GM19023 (cell line): ENCODE results near the gene ABHD1.
A peak's percentile ranks its signal among the peaks of the same experiment; 100 is the strongest.

Experiments used
- ATAC-seq: cut with Tn5 transposase; IDR thresholded peaks from one replicate; pipeline ENCODE4 v1.9.1; 2021; ENCODE audit warnings: mild to moderate bottlenecking, moderate library complexity; ENCODE audit not compliant: unreplicated experiment

The ABHD1 gene

DNA sequence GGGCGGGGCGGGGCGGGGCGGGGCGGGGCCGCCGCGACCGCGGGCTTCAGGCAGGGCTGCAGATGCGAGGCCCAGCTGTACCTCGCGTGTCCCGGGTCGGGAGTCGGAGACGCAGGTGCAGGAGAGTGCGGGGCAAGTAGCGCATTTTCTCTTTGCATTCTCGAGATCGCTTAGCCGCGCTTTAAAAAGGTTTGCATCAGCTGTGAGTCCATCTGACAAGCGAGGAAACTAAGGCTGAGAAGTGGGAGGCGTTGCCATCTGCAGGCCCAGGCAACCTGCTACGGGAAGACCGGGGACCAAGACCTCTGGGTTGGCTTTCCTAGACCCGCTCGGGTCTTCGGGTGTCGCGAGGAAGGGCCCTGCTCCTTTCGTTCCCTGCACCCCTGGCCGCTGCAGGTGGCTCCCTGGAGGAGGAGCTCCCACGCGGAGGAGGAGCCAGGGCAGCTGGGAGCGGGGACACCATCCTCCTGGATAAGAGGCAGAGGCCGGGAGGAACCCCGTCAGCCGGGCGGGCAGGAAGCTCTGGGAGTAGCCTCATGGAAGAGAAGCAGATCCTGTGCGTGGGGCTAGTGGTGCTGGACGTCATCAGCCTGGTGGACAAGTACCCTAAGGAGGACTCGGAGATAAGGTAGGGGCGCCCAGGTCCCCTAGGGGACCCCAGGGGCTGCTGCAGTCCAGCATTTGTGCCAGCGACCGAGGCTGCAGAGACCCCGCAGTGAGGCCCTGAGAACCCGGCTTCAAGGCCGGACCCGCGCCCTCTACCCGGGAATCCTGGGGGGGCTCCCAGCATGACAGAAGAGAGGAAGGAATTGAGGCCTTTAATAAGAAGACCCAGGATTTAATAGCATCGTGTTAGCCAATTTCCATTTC, 36.7 kb upstream of the ABHD1 start, which contains the start of gene KHK:
KHK (plus strand) TSS at position 49 of the 870 bp plus-strand sequence; CDS start at position 537, 488 bp downstream.
- ATAC-seq, result peak; percentile 12

GRCh38 chr2:27087823-27088410, 35.7 kb upstream of the ABHD1 start:
- ATAC-seq, result no peak

DNA sequence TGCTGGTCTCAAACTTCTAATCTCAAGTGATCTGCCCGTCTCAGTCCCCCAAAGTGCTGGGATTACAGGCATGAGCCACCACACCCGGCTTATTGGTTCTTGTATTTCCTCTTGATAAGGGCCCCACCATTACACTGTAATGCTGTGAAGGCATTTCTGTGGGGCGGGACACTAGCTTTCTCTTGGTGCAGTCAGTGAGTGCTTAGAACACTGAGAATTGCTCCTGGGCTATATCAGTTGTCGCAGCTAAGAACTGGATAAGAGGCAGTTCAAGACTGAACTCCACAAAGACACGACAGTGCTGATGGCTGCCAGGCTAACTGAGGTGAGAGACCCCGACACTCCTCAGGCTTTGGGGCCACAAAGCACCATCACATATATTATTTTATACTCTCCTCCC, 35.0 kb upstream of the ABHD1 start:
- no peak for ATAC-seq

DNA sequence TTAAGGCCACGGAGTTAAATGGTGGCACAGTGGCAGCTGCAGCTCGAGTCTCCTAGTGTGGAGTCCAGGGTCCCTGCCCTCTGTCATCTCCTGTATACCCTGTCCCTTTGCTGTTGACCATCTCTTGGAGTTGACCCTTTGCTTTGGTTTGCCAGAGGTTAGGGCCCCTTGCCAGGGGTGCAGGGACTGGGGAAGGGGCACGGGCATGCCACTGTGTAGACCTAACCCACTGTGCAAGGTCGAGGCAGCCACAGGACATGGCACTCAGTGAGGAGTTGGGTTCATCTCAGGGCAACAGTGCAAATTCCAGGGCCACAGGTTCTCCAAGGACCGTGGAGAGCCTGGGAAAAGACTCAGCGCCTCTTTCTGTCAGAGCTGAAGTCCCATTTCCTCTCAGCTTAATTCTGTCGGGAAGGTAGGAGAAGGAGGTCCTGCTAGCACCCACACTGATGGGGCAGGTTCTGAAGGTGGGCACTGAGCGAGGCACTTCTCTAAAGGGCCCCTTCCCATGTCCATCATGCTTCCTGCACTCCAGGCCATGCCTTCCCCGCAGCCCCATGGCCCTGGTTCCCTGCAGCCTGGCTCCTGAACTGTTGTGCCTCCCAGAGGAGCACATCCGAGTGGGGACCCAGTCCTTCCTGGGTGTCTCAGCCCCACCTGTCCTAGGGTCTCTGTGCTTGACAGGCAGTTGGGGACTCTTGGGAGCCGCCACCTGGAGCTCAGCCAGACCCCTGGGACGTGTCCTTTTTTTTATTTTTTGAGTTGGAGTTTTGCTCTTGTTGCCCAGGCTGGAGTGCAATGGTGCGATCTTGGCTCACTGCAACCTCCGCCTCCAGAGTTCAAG, 34.3 kb upstream of the ABHD1 start:
- ATAC-seq, result no peak

- ATAC-seq, result no peak
Observed at GRCh38 chr2:27091746-27092695, 31.6 kb upstream of the ABHD1 start.

DNA sequence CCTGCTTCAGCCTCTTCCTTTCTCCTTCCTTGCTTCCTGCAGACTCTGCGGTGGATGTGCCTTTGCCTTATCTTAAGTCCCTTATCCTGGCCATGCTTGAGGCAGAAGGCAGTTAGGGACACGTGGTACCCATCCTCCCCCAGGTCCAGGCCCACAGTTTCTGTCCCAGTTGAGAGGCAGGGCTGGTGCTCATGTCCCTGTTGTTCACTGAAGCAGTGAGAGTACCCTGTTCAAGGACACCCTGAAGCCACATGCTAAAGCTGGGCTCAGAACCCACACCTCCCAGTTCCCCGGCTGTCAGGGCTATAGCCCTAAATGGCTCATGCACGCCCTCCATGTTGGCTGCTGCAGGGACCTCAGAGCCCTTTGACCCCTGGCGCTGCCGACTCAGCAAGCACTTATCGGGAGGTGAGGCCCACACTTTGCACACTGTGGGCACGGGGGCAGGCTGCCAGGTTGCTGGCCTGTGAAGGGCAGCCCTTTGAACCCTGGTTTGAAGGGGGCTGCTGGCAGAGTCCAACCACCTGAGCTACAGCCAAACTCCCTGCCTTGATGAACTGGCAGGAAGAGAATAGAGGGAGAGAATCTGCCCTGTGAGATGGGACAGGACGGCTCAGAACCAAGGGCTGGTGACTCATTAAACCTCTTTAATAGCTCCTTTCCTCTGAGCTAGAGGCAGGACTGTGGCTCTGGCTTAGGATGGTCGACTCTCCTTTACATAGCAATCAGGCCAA, 30.8 kb upstream of the ABHD1 start:
- ATAC-seq, result no peak

GRCh38 chr2:27093430-27094352, 29.9 kb upstream of the ABHD1 start:
- ATAC-seq, result no peak

DNA sequence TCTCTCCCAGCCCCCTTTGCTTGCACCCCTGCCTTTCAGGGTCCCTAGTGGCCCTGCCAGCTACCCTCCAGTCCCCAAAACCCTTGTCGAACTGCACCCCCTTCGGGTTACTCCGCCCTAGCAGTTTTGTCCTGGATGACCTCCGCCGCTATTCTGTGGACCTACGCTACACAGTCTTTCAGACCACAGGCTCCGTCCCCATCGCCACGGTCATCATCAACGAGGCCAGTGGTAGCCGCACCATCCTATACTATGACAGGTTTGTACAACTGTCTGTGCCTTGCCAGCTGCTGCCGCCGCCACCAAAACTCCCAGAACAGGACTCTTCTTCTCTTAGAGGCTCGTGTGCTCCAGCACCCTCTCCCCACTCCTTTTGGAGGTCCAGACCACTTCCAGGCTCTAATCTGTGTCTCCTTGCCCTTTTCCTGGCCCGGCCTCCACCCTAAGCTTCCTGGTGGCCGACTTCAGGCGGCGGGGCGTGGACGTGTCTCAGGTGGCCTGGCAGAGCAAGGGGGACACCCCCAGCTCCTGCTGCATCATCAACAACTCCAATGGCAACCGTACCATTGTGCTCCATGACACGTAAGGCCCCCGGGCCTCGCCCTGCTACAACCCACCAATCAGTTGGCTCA, 29.1 kb upstream of the ABHD1 start:
- no peak for ATAC-seq

DNA sequence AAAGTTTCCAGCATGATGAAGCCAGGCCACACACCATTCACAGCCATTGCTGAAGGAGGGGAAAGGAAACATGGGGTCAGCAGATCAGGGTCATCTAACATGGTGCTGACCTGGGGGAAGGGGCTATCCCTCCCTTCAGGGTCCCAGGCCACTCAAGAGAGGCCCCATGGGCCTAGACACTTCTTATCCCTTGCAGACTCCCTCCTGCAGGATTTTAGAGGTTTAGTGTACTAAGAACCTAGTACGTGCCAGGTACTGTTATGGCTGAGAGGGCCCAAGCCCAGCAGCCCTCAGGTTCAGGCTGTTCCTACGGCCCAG, 28.2 kb upstream of the ABHD1 start:
- no peak for ATAC-seq

DNA sequence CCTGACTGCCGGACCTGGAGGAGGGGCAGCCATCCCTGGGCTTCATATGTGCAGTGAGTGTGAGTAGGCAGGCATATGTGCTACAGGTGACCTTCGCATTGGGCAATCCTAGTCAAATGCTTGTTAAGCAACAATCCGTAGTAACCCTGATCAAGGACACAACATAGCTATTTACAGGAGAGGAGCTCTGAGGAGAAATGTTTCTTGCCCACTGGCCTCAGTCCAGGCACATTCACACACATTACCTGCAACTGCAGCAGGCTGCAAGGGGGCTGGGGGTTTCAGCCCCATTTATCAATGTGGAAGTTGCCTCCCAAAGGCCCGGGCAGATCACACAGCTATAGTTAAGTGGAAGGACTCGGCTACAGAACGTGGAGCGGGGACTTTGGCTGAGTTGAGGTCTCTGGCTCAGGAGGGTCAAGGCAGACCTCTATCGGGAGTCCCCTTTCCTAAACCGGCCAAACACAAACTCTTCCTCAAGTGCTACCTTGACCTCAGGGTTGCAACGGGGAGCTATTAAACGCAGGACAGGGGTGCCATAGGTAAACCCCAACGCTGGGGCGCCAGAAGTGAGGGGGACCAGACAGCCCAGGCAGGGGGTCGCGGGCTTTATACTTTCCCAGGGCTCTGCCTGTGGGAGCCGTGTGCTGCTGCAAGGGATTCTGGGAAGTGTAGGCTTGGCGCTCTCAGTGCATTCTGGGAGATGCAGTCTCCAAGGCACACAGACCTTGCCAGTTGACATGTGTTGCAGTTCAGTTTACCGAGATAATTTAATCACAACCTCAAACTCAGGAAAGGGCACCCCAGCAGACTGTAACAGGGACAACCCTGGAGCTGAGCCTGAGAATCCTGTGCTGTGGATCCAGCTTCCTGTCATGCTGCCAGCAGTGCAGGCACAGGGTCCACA, 27.6 kb upstream of the ABHD1 start:
- ATAC-seq, result peak; percentile 58

DNA sequence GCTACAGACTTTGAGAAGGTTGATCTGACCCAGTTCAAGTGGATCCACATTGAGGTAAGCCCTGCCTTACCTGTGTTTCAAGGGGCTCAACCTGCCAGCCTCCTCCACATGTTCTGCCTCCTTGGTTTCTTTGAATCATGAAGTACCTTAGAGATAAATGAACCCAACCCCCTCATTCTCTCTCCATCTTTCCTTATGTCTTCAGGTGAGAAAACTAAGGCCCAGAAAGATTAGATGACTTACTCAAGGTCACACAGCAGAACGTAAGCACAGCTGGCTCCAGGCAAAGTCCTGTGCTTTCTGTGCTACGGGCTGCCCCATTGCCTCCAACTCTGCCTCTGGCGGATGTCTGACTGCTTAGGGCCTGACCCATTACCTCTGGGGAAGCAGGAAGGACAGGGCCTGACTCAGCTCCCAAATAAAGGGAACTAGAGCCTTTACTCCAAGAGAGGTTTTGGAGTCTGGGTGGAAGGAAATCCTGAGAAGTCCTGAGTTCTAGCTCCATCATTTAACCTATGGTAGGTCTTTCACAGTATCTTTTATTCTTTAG, 26.8 kb upstream of the ABHD1 start:
- no peak for ATAC-seq

DNA sequence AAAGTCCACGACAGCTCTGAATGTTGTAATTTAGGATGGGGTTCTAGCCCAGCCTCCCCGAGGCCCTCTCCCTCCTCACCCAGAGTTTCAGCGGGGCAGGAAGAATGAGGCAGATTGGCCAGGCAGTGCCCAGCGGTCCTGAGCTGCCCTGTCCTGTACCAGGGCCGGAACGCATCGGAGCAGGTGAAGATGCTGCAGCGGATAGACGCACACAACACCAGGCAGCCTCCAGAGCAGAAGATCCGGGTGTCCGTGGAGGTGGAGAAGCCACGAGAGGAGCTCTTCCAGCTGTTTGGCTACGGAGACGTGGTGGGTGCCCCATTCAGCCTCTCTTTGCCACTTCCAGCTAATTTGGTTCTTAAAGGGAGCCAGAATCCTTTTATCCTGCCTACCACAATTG, 26.3 kb upstream of the ABHD1 start:
- no peak for ATAC-seq

DNA sequence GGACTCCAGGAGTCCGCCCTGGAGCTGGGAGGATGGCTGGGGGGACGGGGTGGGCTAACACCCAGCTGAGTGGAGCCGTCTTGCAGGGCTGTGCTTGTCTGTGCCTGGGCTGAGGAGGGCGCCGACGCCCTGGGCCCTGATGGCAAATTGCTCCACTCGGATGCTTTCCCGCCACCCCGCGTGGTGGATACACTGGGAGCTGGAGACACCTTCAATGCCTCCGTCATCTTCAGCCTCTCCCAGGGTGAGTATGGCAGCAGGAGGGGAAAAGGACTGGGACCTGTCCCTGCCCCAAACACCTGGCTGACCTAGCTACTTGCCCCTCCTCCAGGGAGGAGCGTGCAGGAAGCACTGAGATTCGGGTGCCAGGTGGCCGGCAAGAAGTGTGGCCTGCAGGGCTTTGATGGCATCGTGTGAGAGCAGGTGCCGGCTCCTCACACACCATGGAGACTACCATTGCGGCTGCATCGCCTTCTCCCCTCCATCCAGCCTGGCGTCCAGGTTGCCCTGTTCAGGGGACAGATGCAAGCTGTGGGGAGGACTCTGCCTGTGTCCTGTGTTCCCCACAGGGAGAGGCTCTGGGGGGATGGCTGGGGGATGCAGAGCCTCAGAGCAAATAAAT, 24.2 kb upstream of the ABHD1 start:
- ATAC-seq, result no peak

GRCh38 chr2:27100036-27100435, 23.6 kb upstream of the ABHD1 start:
- no peak for ATAC-seq

DNA sequence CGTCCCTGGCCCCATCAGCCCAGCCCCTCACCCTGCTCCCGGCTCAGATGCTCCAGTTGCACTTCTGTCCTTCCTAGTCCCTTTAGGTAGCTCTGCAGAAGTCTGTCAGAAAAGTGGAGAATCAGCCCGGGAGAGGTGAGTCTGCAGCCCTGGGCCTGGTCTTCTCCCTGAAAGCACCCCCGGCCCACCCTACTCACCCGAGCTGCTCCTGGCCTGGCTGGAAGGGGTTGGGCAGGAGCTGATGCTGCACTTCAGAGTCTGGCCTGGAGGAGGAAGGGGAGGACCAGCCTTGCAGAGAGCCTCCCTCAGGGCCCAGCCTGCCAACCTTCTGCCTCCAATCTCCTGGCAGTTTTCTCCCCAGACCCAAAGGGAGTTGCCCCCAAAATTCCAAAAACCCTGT, 21.3 kb upstream of the ABHD1 start:
- no peak for ATAC-seq

DNA sequence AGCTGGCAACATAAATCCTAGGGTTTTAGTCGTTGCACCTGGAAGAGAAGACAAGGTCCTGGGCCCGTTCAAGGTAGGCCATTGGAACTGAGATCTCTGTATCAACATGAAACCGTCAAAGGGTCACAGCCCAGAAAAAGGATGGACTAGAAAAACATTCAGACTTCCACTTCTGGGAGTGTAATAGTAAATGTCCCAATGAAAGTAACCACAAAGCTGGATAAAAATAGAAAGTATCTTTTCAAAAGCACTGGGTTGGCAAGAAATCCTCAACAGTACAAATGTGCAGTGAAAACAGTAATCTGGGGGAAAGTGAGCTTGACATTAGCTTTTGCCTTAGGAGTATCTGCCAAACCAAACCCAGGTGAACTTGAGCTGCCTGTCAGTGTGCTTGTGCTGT, 17.6 kb upstream of the ABHD1 start:
- no peak for ATAC-seq

GRCh38 chr2:27108221-27108620, 15.4 kb upstream of the ABHD1 start:
- ATAC-seq, result no peak
